Mucosa of descending colon (tissue), 3 donors: ENCODE results near the gene OSBPL8. TPM values are rescaled to one million over a fixed set of nuclear protein-coding genes. Genes with fewer than 3 reads are reported as not detected.
"Not testable (repeated sequence)": the region's sequence is repeated elsewhere in the genome, so short reads cannot be mapped to it uniquely, and the experiment has no call there.

Experiments used
- ATAC-seq: fragments of 200-7000 bp; cut with Tn5 transposase; one replicate; pipeline ENCODE4 v1.9.1; 2020; ENCODE audit warnings: mild to moderate bottlenecking, moderate library complexity
- DNase-seq, 3 donors: peaks; one replicate each; pipeline ENCODE4 v3.0.0-alpha.2; 2020
- H3K36me3 ChIP-seq: fragments of 200-600 bp; one replicate; pipeline ENCODE4 v1.8.0; 2021; ENCODE audit warnings: low read depth, mild to moderate bottlenecking
- H3K4me1 ChIP-seq: fragments of 200-600 bp; one replicate; pipeline ENCODE4 v1.8.0; 2021; ENCODE audit warnings: low read depth, mild to moderate bottlenecking
- H3K4me3 ChIP-seq: fragments of 200-600 bp; one replicate; pipeline ENCODE4 v1.8.0; 2021; ENCODE audit warnings: mild to moderate bottlenecking
- H3K9me3 ChIP-seq: fragments of 200-600 bp; one replicate; pipeline ENCODE4 v1.8.0; 2021; ENCODE audit warnings: mild to moderate bottlenecking
- intact Hi-C, 2 donors: fragments of 100-400 bp; cut with DNase I in 1 of 2; cut with micrococcal nuclease in 1 of 2; formaldehyde crosslinking; loops; one replicate each; pipeline versions ENCODE4 v1.11.0 to v1.11.1; 2022; cut with DNase I, micrococcal nuclease
- total RNA-seq, 3 donors: library from RNA; stranded (reverse); fragmentation: NEBNext Ultra II Directional in 2 of 3; extraction: Animal tissue kit (Norgen Biotek cat#: 25700) in 2 of 3; gene quantifications; one replicate each; pipeline versions ENCODE4 v1.2.1 to v1.2.4, GENCODE V29; 2021 to 2023
- TF ChIP-seq, protein P1 (sequence below): fragments of 200-600 bp; IDR thresholded peaks from one replicate; pipeline ENCODE4 v1.8.0; 2022; ENCODE audit warnings: antibody characterized with exemption, mild to moderate bottlenecking
- donor health status: DM: no; HTN: no; CAD: no; lungs with moderate emphysema.
- donor health status: DM: no; HTN: no; CAD: no.
- donor health status: DM: no; HTN: yes; CAD: no.

Gene OSBPL8
- total RNA-seq, 3 donors from 2014 or later: 26.3 to 56.0 (median 26.9) TPM

DNA sequence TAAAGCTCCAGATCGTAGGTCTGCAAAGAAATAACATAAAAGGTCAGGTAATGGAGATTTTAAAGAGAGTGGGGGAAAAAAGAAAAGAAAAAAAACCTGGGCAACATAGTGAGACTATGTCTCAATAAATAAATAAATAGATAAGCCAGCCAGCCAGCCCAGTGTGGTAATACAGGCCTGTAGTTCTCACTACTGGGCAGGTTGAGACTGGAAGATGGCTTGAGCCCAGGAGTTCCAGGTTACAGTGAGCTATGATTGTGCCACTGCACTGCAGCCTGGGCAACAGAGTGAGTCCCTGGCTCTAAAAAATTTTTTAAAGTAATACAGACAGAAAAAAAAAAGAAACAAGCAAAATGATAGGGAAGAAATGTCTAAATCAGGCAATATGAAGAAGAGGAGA is 168.1 kb downstream of the OSBPL8 start:
- Histone ChIP-seq H3K4me1 (no peaks in the 10 kb centered on the region), H3K36me3 (no peaks in the 10 kb centered on the region), H3K4me3 (no peak overlapping the region), H3K9me3 (no peaks in the 10 kb centered on the region)
- ATAC-seq (no peak), DNase-seq (no peak)
- TF ChIP-seq, protein P1, sequence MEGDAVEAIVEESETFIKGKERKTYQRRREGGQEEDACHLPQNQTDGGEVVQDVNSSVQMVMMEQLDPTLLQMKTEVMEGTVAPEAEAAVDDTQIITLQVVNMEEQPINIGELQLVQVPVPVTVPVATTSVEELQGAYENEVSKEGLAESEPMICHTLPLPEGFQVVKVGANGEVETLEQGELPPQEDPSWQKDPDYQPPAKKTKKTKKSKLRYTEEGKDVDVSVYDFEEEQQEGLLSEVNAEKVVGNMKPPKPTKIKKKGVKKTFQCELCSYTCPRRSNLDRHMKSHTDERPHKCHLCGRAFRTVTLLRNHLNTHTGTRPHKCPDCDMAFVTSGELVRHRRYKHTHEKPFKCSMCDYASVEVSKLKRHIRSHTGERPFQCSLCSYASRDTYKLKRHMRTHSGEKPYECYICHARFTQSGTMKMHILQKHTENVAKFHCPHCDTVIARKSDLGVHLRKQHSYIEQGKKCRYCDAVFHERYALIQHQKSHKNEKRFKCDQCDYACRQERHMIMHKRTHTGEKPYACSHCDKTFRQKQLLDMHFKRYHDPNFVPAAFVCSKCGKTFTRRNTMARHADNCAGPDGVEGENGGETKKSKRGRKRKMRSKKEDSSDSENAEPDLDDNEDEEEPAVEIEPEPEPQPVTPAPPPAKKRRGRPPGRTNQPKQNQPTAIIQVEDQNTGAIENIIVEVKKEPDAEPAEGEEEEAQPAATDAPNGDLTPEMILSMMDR: no peak
- intact Hi-C loops: no loop called here

DNA sequence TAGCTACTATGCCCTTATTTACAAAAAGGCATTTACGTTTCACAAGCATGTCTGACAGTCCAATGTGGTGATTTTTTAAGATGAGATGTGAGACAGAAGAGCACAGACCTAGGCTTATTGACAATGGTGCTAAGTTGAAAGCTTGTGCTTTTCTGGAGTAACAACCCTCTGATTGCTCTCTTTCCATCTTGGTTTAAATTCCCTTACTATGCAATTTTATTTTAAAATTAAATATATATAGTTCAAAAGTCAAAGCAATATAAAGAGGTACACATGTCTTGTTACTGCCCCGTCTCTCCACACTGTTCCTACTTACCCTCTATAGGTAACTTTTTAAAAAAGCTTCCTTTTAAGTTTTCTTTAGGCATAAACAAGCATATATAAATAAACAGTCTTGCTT is 172.0 kb downstream of the OSBPL8 start:
- H3K36me3 ChIP-seq: no peaks in the 10 kb centered on the region
- TF ChIP-seq, protein P1: no peak
- DNase-seq (no peak), ATAC-seq (no peak)
- no peaks in the 10 kb centered on the region for H3K4me1 ChIP-seq
- intact Hi-C loops: no loop called here
- H3K9me3 ChIP-seq: no peaks in the 10 kb centered on the region
- H3K4me3 ChIP-seq: no peak overlapping the region

DNA sequence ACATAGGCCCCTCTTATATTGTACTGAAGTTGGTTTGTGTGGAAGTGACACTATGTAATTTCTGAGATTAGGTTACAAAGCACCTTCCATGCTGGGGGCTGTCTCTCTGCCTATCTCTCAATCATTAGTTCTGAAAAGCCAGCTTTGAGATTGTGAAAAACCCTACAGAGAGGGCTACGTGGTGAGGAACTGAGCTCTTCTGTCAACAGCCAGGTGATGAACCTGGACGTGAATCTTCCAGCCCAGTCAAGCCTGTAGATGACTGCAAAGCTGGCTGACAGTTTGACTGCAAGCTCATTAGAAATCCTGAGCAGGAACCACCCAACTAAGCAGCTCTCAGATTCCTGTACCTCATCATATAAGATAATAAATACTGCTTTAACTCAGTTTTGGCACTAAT is 175.0 kb downstream of the OSBPL8 start:
- DNase-seq (no peak), ATAC-seq (no peak)
- Histone ChIP-seq H3K9me3 (no peaks in the 10 kb centered on the region), H3K36me3 (no peaks in the 10 kb centered on the region), H3K4me3 (no peak overlapping the region), H3K4me1 (no peaks in the 10 kb centered on the region)
- TF ChIP-seq, protein P1: no peak
- intact Hi-C loops: no loop called here

DNA sequence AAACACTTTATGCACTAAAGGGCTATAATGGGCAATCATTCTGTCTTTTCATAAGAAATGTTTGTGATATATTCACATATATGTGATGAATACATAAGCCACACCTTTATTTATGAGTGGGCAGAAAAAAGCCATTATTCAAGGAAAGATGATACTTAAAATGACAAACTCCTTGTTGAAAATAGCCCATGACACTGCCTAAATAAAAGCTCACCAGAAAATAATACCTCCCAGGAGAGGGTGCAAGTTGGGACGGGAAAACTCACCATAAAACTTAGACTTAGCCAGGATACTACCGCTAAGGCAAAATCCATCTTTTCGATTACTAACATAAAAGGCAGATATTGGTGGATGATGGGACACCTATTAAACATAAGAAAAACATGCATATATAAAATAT is 175.6 kb downstream of the OSBPL8 start:
- TF ChIP-seq, protein P1: no peak
- no peak overlapping the region for H3K4me3 ChIP-seq
- no peak for ATAC-seq
- no peaks in the 10 kb centered on the region for H3K9me3 ChIP-seq
- no peaks in the 10 kb centered on the region for H3K36me3 ChIP-seq
- intact Hi-C loops: no loop called here
- no peaks in the 10 kb centered on the region for H3K4me1 ChIP-seq
- no peak for DNase-seq

DNA sequence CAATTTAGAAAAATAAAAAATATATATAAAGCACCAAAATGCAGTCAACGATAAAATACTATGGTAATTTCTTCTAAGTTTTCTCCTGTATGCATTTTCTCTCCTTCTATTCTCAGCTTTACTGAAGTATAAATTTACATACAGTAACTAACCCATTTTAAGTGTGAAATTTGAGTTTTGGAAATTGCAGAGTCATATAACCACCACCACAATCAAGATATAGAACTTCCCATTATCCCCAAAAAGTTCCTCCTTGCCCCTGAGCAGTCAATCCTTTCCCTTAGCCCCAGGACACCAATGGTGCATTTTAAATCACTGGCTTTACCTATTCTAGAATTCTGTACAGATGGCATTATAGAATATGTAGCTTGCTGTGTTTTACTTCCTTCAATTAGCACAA is 180.3 kb downstream of the OSBPL8 start:
- ATAC-seq: no peak
- Histone ChIP-seq H3K36me3 (no peaks in the 10 kb centered on the region), H3K9me3 (no peaks in the 10 kb centered on the region)

DNA sequence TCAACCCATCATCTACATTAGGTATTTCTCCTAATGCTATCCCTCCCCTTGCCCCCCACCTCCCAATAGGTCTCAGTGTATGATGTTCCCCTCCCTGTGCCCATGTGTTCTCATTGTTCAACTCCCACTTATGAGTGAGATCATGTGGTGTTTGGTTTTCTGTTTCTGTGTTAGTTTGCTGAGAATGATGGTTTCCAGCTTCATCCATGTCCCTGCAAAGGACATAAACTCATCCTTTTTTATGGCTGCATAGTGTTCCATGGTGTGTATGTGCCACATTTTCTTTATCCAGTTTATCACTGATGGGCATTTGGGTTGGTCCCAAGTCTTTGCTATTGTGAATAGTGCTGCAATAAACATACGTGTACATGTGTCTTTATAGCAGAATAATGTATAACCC is 182.7 kb downstream of the OSBPL8 start:
- DNase-seq, H3K36me3 ChIP-seq: not testable (repeated sequence)

More for the DNA sequence above, 180.3 kb downstream of the OSBPL8 start:
- Histone ChIP-seq H3K4me3 (no peak overlapping the region), H3K4me1 (no peaks in the 10 kb centered on the region)
- intact Hi-C loops: no loop called here
- TF ChIP-seq, protein P1: no peak
- no peak for DNase-seq

More for the DNA sequence above, 182.7 kb downstream of the OSBPL8 start:
- ATAC-seq, H3K4me3 ChIP-seq, H3K4me1 ChIP-seq, intact Hi-C loops, H3K9me3 ChIP-seq: not testable (repeated sequence)
